ENCODE data around the gene DIP2C.
"Not testable (repeated sequence)": the region's sequence is repeated elsewhere in the genome, so short reads cannot be mapped to it uniquely, and the experiment has no call there.

Gene DIP2C

DNA sequence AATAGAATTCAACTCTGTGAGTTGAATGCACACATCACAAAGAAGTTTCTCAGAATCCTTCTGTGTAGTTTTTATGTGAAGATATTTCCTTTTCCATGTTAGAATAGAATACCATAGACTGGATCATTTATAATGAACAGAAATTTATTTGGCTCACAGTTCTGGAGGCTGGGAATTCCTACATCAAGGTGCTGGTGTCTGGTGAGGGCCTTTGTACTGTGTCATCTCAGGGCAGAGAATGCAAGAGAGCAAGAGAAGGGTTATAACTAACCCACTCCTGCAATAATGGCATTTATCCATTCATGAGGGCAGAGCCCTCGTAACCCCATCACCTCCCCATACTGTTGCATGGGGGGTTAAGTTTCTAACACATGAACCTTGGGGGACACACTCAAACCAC lies 18.4 kb upstream of the DIP2C start:
- Histone ChIP-seq H3K79me2 (ENCODE audit: control insufficient read depth, insufficient read depth, low read length) (no peaks in the 10 kb centered on the region), H2BK120ac (ENCODE audit: low read depth, low read length) (no peak overlapping the region), H3K56ac (ENCODE audit: low read length) (no peak overlapping the region), H3K27me3 (ENCODE audit: insufficient read depth, low read length, poor library complexity) (no peaks in the 10 kb centered on the region), H3K4me1 (ENCODE audit: control insufficient read depth, low read depth, low read length) (no peaks in the 10 kb centered on the region), H3K23ac (ENCODE audit: low read length) (no peak overlapping the region), H3K79me1 (ENCODE audit: low read length) (no peaks in the 10 kb centered on the region), H3K27ac (ENCODE audit: low read depth, low read length) (no peak overlapping the region), H2BK15ac (replicated peaks; ENCODE audit: low read depth) (no peak overlapping the region), H3K4me3 (ENCODE audit: low read length) (no peak overlapping the region), H2BK5ac (ENCODE audit: low read length) (no peak overlapping the region), H3K4ac (ENCODE audit: low read depth, low read length) (no peak overlapping the region), H3K9ac (ENCODE audit: low read length) (no peak overlapping the region), H4K5ac (ENCODE audit: low read length) (no peak overlapping the region), H2AK5ac (ENCODE audit: low read length) (no peak overlapping the region), H4K8ac (ENCODE audit: low read depth, low read length) (no peak overlapping the region), H3K4me2 (ENCODE audit: low read length) (no peak overlapping the region), H3K36me3 (ENCODE audit: control insufficient read depth, insufficient read depth, low read length) (no peaks in the 10 kb centered on the region), H3K18ac (ENCODE audit: low read length) (no peak overlapping the region)
- no CpG with 5 or more reads among the region's 1 CpG for WGBS (ENCODE audit: extremely low coverage, insufficient coverage, low lambda C conversion rate)
- no peak for DNase-seq

DNA sequence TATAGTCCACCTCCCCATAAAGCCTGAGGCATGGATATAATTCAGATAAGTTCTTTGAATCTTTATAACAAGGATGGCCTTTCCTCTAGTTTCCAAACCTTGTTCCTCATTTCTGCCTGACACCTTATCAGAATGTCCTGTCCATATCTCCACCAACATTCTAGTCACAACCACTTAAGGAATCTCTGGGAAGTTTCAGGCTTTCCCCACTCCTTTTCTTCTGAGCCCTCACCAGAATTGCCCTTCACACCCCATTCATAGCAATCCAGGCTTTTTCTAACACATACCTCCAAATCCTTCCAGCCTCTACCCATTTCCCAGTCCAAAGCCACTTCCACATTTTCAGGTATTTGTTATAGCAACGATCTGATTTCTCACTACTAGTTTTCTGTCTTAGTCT lies 18.0 kb upstream of the DIP2C start:
- Histone ChIP-seq H3K27ac (ENCODE audit: low read depth, low read length) (no peak overlapping the region), H2AK5ac (ENCODE audit: low read length) (no peak overlapping the region), H2BK120ac (ENCODE audit: low read depth, low read length) (no peak overlapping the region), H4K5ac (ENCODE audit: low read length) (no peak overlapping the region), H3K36me3 (ENCODE audit: control insufficient read depth, insufficient read depth, low read length) (no peaks in the 10 kb centered on the region), H3K79me2 (ENCODE audit: control insufficient read depth, insufficient read depth, low read length) (no peaks in the 10 kb centered on the region), H3K9ac (ENCODE audit: low read length) (no peak overlapping the region), H3K18ac (ENCODE audit: low read length) (no peak overlapping the region), H2BK15ac (replicated peaks; ENCODE audit: low read depth) (no peak overlapping the region), H3K4me2 (ENCODE audit: low read length) (no peak overlapping the region), H3K79me1 (ENCODE audit: low read length) (no peaks in the 10 kb centered on the region), H3K4me3 (ENCODE audit: low read length) (no peak overlapping the region), H3K27me3 (ENCODE audit: insufficient read depth, low read length, poor library complexity) (no peaks in the 10 kb centered on the region), H3K56ac (ENCODE audit: low read length) (no peak overlapping the region), H2BK5ac (ENCODE audit: low read length) (no peak overlapping the region), H3K23ac (ENCODE audit: low read length) (no peak overlapping the region), H3K4me1 (ENCODE audit: control insufficient read depth, low read depth, low read length) (no peaks in the 10 kb centered on the region), H3K4ac (ENCODE audit: low read depth, low read length) (no peak overlapping the region), H4K8ac (ENCODE audit: low read depth, low read length) (no peak overlapping the region)
- WGBS (ENCODE audit: extremely low coverage, insufficient coverage, low lambda C conversion rate), result no CpG with 5 or more reads among the region's 1 CpG
- no peak for DNase-seq

DNA sequence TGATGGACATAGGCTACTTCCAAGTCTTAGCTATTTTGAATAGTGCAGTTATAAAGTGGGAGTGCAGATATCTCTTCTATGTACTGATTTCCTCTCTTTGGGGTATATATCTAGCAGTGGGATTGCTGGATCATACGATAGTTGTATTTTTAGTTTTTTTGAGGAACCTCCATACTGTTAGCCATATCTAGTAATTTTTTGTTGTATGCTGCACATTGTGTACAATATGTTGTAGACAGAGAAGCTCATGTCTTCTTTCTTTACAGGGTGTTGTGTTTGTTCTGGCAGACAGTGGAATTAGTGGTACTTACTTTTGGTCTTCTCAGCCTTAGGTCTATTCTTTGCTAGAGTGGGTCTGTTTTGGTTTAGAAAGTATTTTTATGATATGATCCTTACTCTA lies 13.7 kb upstream of the DIP2C start:
- H3K56ac ChIP-seq (ENCODE audit: low read length), result no peak overlapping the region
- no peaks in the 10 kb centered on the region for H3K79me2 ChIP-seq (ENCODE audit: control insufficient read depth, insufficient read depth, low read length)
- no peak overlapping the region for H2BK120ac ChIP-seq (ENCODE audit: low read depth, low read length)
- H3K4ac ChIP-seq (ENCODE audit: low read depth, low read length), result no peak overlapping the region
- H3K27ac ChIP-seq (ENCODE audit: low read depth, low read length), result no peak overlapping the region
- H3K18ac ChIP-seq (ENCODE audit: low read length), result no peak overlapping the region
- no peaks in the 10 kb centered on the region for H3K79me1 ChIP-seq (ENCODE audit: low read length)
- no peak overlapping the region for H2BK15ac ChIP-seq (replicated peaks; ENCODE audit: low read depth)
- H3K36me3 ChIP-seq (ENCODE audit: control insufficient read depth, insufficient read depth, low read length), result no peaks in the 10 kb centered on the region
- H3K4me1 ChIP-seq (ENCODE audit: control insufficient read depth, low read depth, low read length), result no peaks in the 10 kb centered on the region
- H3K23ac ChIP-seq (ENCODE audit: low read length), result no peak overlapping the region
- no peak overlapping the region for H3K9ac ChIP-seq (ENCODE audit: low read length)
- H2AK5ac ChIP-seq (ENCODE audit: low read length), result no peak overlapping the region
- no peak overlapping the region for H3K4me2 ChIP-seq (ENCODE audit: low read length)
- no peaks in the 10 kb centered on the region for H3K27me3 ChIP-seq (ENCODE audit: insufficient read depth, low read length, poor library complexity)
- H4K5ac ChIP-seq (ENCODE audit: low read length), result no peak overlapping the region
- no CpG with 5 or more reads among the region's 1 CpG for WGBS (ENCODE audit: extremely low coverage, insufficient coverage, low lambda C conversion rate)
- DNase-seq, result no peak
- H2BK5ac ChIP-seq (ENCODE audit: low read length), result no peak overlapping the region
- no peak overlapping the region for H3K4me3 ChIP-seq (ENCODE audit: low read length)
- H4K8ac ChIP-seq (ENCODE audit: low read depth, low read length), result no peak overlapping the region

DNA sequence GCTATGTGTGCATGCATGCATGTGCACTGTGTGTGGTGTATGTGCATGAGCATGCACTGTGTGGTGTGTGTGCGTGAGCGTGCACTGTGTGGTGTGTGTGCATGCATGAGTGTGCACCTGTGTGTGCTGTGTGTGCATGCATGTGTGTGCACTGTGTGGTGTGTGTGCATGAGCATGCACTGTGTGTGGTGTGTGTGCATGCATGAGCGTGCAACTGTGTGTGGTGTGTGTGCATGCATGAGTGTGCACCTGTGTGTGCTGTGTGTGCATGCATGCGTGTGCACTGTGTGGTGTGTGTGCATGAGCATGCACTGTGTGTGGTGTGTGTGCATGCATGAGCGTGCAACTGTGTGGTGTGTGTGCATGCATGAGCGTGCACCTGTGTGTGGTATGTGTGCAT lies 10.7 kb upstream of the DIP2C start:
- not testable (repeated sequence) for H2BK15ac ChIP-seq (replicated peaks; ENCODE audit: low read depth); H3K56ac ChIP-seq (ENCODE audit: low read length); H4K8ac ChIP-seq (ENCODE audit: low read depth, low read length); H3K4me2 ChIP-seq (ENCODE audit: low read length); H3K9ac ChIP-seq (ENCODE audit: low read length); H3K79me1 ChIP-seq (ENCODE audit: low read length); H3K79me2 ChIP-seq (ENCODE audit: control insufficient read depth, insufficient read depth, low read length); H3K23ac ChIP-seq (ENCODE audit: low read length); H3K27ac ChIP-seq (ENCODE audit: low read depth, low read length); H3K36me3 ChIP-seq (ENCODE audit: control insufficient read depth, insufficient read depth, low read length); H3K4ac ChIP-seq (ENCODE audit: low read depth, low read length); DNase-seq; H3K4me1 ChIP-seq (ENCODE audit: control insufficient read depth, low read depth, low read length); H3K27me3 ChIP-seq (ENCODE audit: insufficient read depth, low read length, poor library complexity); H2BK5ac ChIP-seq (ENCODE audit: low read length); H4K5ac ChIP-seq (ENCODE audit: low read length); H3K18ac ChIP-seq (ENCODE audit: low read length); H2BK120ac ChIP-seq (ENCODE audit: low read depth, low read length); H2AK5ac ChIP-seq (ENCODE audit: low read length); H3K4me3 ChIP-seq (ENCODE audit: low read length)
- no CpG with 5 or more reads among the region's 6 CpGs for WGBS (ENCODE audit: extremely low coverage, insufficient coverage, low lambda C conversion rate)

DNA sequence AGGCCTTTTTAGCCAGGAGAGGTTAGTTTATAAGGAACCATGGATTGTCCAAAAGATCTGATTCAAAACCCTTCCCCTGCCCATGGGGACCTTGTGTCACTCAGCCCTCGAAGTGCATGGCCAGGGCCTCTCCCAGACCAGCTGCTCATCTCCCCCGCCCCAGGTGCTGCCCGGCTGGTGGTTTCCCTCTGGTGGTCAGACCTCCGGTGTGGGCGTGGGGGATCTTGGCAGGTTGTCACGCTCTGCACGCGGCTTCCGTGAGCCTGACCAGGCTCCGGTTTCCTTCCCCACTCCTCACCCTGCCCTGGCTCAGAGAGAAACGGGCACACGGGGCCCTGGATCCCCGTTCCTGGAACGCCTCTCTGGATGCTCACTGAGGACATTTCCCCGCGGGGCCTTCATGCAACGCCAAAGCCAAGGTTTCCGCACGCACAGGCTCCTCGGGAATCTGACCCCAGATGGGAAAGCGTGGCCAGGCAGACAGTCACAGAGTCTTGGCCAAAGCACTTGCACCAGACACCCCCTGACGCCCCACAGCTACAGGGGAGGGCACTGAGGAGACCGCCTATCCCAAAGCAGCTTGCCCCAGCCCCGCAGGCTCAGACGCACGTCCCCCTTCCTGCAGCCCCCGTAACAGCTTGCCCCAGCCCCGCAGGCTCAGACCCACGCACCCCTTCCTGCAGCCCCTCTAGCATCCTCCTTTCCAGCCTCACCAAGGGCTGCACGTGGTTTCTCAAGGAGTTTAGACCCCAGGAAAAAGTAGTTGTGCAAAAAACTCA lies 7.8 kb upstream of the DIP2C start:
- Histone ChIP-seq H3K4me3 (ENCODE audit: low read length) (no peak overlapping the region), H4K8ac (ENCODE audit: low read depth, low read length) (no peak overlapping the region), H3K4me1 (ENCODE audit: control insufficient read depth, low read depth, low read length) (no peaks in the 10 kb centered on the region), H2BK15ac (replicated peaks; ENCODE audit: low read depth) (no peak overlapping the region), H3K79me2 (ENCODE audit: control insufficient read depth, insufficient read depth, low read length) (no peaks in the 10 kb centered on the region), H3K4me2 (ENCODE audit: low read length) (no peak overlapping the region), H3K36me3 (ENCODE audit: control insufficient read depth, insufficient read depth, low read length) (no peaks in the 10 kb centered on the region), H2BK5ac (ENCODE audit: low read length) (no peak overlapping the region), H3K27me3 (ENCODE audit: insufficient read depth, low read length, poor library complexity) (no peaks in the 10 kb centered on the region), H4K5ac (ENCODE audit: low read length) (no peak overlapping the region), H3K23ac (ENCODE audit: low read length) (no peak overlapping the region), H2AK5ac (ENCODE audit: low read length) (no peak overlapping the region), H3K4ac (ENCODE audit: low read depth, low read length) (no peak overlapping the region), H3K18ac (ENCODE audit: low read length) (no peak overlapping the region), H3K79me1 (ENCODE audit: low read length) (no peaks in the 10 kb centered on the region), H3K56ac (ENCODE audit: low read length) (no peak overlapping the region), H3K27ac (ENCODE audit: low read depth, low read length) (no peak overlapping the region), H2BK120ac (ENCODE audit: low read depth, low read length) (no peak overlapping the region), H3K9ac (ENCODE audit: low read length) (no peak overlapping the region)
- DNase-seq, result no peak
- WGBS (ENCODE audit: extremely low coverage, insufficient coverage, low lambda C conversion rate), result no CpG with 5 or more reads among the region's 30 CpGs

DNA sequence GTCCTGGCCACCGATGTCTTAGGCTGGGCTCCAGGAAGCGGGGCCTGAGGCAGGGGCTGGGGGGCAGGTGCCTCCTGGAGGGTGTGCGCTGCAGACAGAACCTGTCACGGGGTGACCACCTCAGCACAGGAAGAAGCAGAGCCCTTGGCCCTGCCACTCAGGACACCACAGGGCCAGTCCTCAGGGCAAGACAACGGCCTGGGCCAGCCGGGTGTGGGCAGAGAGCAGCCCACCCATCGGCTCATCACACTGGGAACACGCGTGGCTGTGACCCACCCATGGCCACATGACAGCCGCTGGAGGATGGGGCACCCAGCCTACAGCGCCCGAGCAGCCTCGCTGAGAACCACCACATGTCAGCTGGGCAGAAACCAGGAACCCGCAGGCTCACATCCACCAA lies 5.9 kb upstream of the DIP2C start:
- H2BK120ac ChIP-seq (ENCODE audit: low read depth, low read length), result no peak overlapping the region
- no peak overlapping the region for H3K56ac ChIP-seq (ENCODE audit: low read length)
- H3K23ac ChIP-seq (ENCODE audit: low read length), result no peak overlapping the region
- H3K79me1 ChIP-seq (ENCODE audit: low read length), result no peaks in the 10 kb centered on the region
- H2BK5ac ChIP-seq (ENCODE audit: low read length), result no peak overlapping the region
- no peak overlapping the region for H3K4me2 ChIP-seq (ENCODE audit: low read length)
- no peak overlapping the region for H3K27ac ChIP-seq (ENCODE audit: low read depth, low read length)
- no peaks in the 10 kb centered on the region for H3K79me2 ChIP-seq (ENCODE audit: control insufficient read depth, insufficient read depth, low read length)
- no peak for DNase-seq
- H3K27me3 ChIP-seq (ENCODE audit: insufficient read depth, low read length, poor library complexity), result no peaks in the 10 kb centered on the region
- no peak overlapping the region for H3K18ac ChIP-seq (ENCODE audit: low read length)
- no peak overlapping the region for H3K9ac ChIP-seq (ENCODE audit: low read length)
- no peak overlapping the region for H4K5ac ChIP-seq (ENCODE audit: low read length)
- no peak overlapping the region for H4K8ac ChIP-seq (ENCODE audit: low read depth, low read length)
- no peaks in the 10 kb centered on the region for H3K4me1 ChIP-seq (ENCODE audit: control insufficient read depth, low read depth, low read length)
- H3K36me3 ChIP-seq (ENCODE audit: control insufficient read depth, insufficient read depth, low read length), result no peaks in the 10 kb centered on the region
- H3K4me3 ChIP-seq (ENCODE audit: low read length), result no peak overlapping the region
- no peak overlapping the region for H3K4ac ChIP-seq (ENCODE audit: low read depth, low read length)
- no peak overlapping the region for H2AK5ac ChIP-seq (ENCODE audit: low read length)
- no peak overlapping the region for H2BK15ac ChIP-seq (replicated peaks; ENCODE audit: low read depth)
- WGBS (ENCODE audit: extremely low coverage, insufficient coverage, low lambda C conversion rate), result no CpG with 5 or more reads among the region's 14 CpGs
